A549 (cell line): ENCODE results near the gene LRRC7. TPM values are rescaled to one million over a fixed set of nuclear protein-coding genes. Genes with fewer than 3 reads are reported as not detected.

ENCODE experiments used
- ATAC-seq, 2 experiments: fragments of 200-7000 bp in 1 of 2; fragments of >200 bp in 1 of 2; cut with Nextera tagmentation in 1 of 2; cut with Tn5 transposase in 1 of 2; 3 replicates each; pipeline versions ENCODE4 v1.8.0 to v1.9.1; 2018 to 2020; ENCODE audit warnings: mild to moderate bottlenecking in 1 of 2, moderate library complexity in 1 of 2
- CTCF ChIA-PET: fragments of 300-600 bp; sonication (Branson Sonifier 250); formaldehyde crosslinking; extraction: SDS; loops from one replicate; lab custom pipeline; 2021; ENCODE audit warnings: antibody characterized with exemption, inconsistent platforms; lab: Yijun Ruan, JAX
- POLR2A ChIA-PET: fragments of 350-600 bp; formaldehyde crosslinking; extraction: SDS; loops from one replicate; lab custom pipeline; 2021; ENCODE audit warnings: antibody characterized with exemption, inconsistent platforms; lab: Yijun Ruan, JAX
- DNase-seq, 2 experiments: peaks; one replicate each; pipeline versions ENCODE4 v3.0.0 to v3.0.0-alpha.2; 2011 to 2016; ENCODE audit warnings: low read depth in 1 of 2, low spot score in 1 of 2
- FAIRE-seq: peaks from 2 replicates; lab custom pipeline; 2011; peaks lifted over from hg19 to GRCh38; lab: Jason Lieb, UNC
- H3K27ac ChIP-seq, 2 experiments: fragments of >200 bp; sonication (Bioruptor Twin); formaldehyde crosslinking; 3 replicates each; pipeline ENCODE4 v1.5.1; 2016 to 2017
- H3K4me1 ChIP-seq: fragments of >200 bp; sonication (Bioruptor Twin); formaldehyde crosslinking; 3 replicates; pipeline ENCODE4 v1.6.1; 2016
- H3K4me2 ChIP-seq: fragments of >200 bp; sonication (Bioruptor Twin); formaldehyde crosslinking; 3 replicates; pipeline ENCODE4 v1.6.1; 2016
- H3K4me3 ChIP-seq: fragments of >200 bp; sonication (Bioruptor Twin); formaldehyde crosslinking; 3 replicates; pipeline ENCODE4 v1.5.1; 2016
- H3K9me3 ChIP-seq: fragments of >200 bp; sonication (Bioruptor Twin); formaldehyde crosslinking; 3 replicates; pipeline ENCODE4 v1.6.1; 2016
- CHD4 ChIP-seq: fragments of 200-600 bp; sonication (generic); IDR thresholded peaks from 2 replicates; pipeline ENCODE4 v1.6.1; 2016; ENCODE audit warnings: antibody characterized with exemption, mild to moderate bottlenecking, borderline replicate concordance
- EHF ChIP-seq: fragments of 250-450 bp; sonication (Bioruptor Pico); IDR thresholded peaks from 2 replicates; pipeline ENCODE4 v1.5.0; 2020; ENCODE audit warnings: mild to moderate bottlenecking
- FOSB ChIP-seq: fragments of 250-450 bp; sonication (Bioruptor Pico); IDR thresholded peaks from 2 replicates; pipeline ENCODE4 v1.5.0; 2020; ENCODE audit warnings: mild to moderate bottlenecking, moderate library complexity
- FOSL2 ChIP-seq, 2 experiments: fragments of 450-650 bp in 1 of 2; fragments of >200 bp in 1 of 2; sonication (Bioruptor Twin) in 1 of 2; formaldehyde crosslinking; IDR thresholded peaks; 2 replicates each; pipeline versions ENCODE4 v1.5.0 to v1.6.1; 2016 to 2020; ENCODE audit warnings: mild to moderate bottlenecking in 1 of 2, moderate library complexity in 1 of 2
- HOXA7 ChIP-seq: fragments of 250-450 bp; sonication (Bioruptor Pico); IDR thresholded peaks from 2 replicates; pipeline ENCODE4 v1.5.0; 2020; ENCODE audit warnings: mild to moderate bottlenecking, moderate library complexity
- JUNB ChIP-seq: fragments of >200 bp; sonication (Bioruptor Twin); formaldehyde crosslinking; IDR thresholded peaks from 2 replicates; pipeline ENCODE4 v1.6.1; 2016
- MAFK ChIP-seq: fragments of 450-650 bp; IDR thresholded peaks from 2 replicates; pipeline ENCODE4 v1.6.1; 2014; ENCODE audit not compliant: partially characterized antibody
- MAZ ChIP-seq: fragments of 150-350 bp; IDR thresholded peaks from 2 replicates; pipeline ENCODE4 v1.6.1; 2014; ENCODE audit warnings: antibody characterized with exemption, low read depth, low read length, borderline replicate concordance
- NFE2L2 ChIP-seq: fragments of 150-350 bp; conservative IDR thresholded peaks from 2 replicates; pipeline ENCODE4 v1.6.1; 2014; ENCODE audit warnings: low read length
- PHF8 ChIP-seq: fragments of 200-600 bp; sonication (generic); IDR thresholded peaks from 2 replicates; pipeline ENCODE4 v1.6.1; 2016; ENCODE audit warnings: low read depth, mild to moderate bottlenecking, antibody characterized with exemption, moderate library complexity, borderline replicate concordance
- POLR2AphosphoS2 ChIP-seq: conservative IDR thresholded peaks from 2 replicates; pipeline ENCODE4 v1.6.1; 2012; ENCODE audit warnings: low read length, improper control_type of control experiment, inconsistent platforms
- RNF2 ChIP-seq: fragments of 200-600 bp; sonication (generic); IDR thresholded peaks from 2 replicates; pipeline ENCODE4 v1.6.1; 2016; ENCODE audit warnings: low read depth, mild to moderate bottlenecking, antibody characterized with exemption, moderate library complexity, borderline replicate concordance
- ZC3H11A ChIP-seq: fragments of 450-650 bp; IDR thresholded peaks from 2 replicates; pipeline ENCODE4 v1.6.1; 2014; ENCODE audit warnings: antibody characterized with exemption, mild to moderate bottlenecking
- ZNF302 ChIP-seq: fragments of 250-450 bp; sonication (Bioruptor Pico); IDR thresholded peaks from 2 replicates; pipeline ENCODE4 v1.9.0; 2021; ENCODE audit warnings: inconsistent platforms, mild to moderate bottlenecking, moderate library complexity
- ZSCAN20 ChIP-seq: fragments of 250-450 bp; sonication (Bioruptor Pico); IDR thresholded peaks from 2 replicates; pipeline ENCODE4 v1.8.0; 2022; ENCODE audit warnings: mild to moderate bottlenecking, moderate library complexity
- WGBS: methylation state at CpG from one replicate; pipeline ENCODE4 v1.1.6; 2017; ENCODE audit errors: missing lambda C conversion rate; 5-methylcytosine and 5-hydroxymethylcytosine counted together
- polyA plus RNA-seq, 4 experiments: library from polyadenylated mRNA; depleted of rRNA in 3 of 4; stranded (reverse); fragments of >200 nt; fragmentation: RNase III in 1 of 4; extraction: RNeasy Plus Mini Kit Qiagen cat#74134 plus additional on column Dnase treatment in 1 of 4; gene quantifications; 2 replicates in 3 of 4; 3 replicates in 1 of 4; pipeline ENCODE4 v1.2.3, GENCODE V29; 2011 to 2017
- TF ChIP-seq, protein P1 (sequence below): fragments of >200 bp; sonication (Bioruptor Twin); formaldehyde crosslinking; IDR thresholded peaks from 3 replicates; pipeline ENCODE4 v1.6.1; 2016
- TF ChIP-seq, protein P2 (sequence below): IDR thresholded peaks from 2 replicates; pipeline ENCODE4 v1.6.1; 2012; ENCODE audit warnings: low read depth, borderline replicate concordance
- TF ChIP-seq, protein P3 (sequence below): fragments of >200 bp; sonication (Bioruptor Twin); formaldehyde crosslinking; IDR thresholded peaks from 3 replicates; pipeline ENCODE4 v1.5.1; 2016

Gene LRRC7
- polyA plus RNA-seq, 2 of the 4 experiments (the other 2 are of a cell fraction): not detected

DNA sequence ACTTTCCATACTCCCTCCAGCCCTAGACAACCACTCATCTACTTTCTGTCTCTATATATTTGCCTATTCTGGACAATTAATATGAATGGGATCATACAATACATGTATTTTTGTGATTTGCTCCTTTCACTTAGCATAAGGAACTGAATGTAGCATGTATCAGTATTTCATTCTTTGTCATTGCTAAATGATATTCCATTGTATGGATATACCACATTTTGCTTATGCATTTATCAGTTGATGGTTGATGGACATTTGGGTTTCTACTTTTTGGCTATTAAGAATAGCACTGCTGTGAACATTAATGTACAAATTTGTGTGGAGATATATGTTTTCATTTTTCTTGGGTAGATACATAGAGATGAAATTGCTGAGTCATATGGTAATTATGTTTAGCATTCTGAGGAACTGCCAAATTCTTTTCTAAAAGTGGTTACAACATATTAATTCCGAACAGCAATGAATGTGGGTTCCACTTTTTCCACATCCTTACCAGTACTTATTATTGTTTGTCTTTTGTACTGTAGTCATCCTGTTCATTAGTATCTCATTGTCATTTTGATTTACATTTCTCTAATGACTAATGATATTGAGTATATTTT, 516.7 kb downstream of the LRRC7 start:
- no peak overlapping the region for H3K4me2 ChIP-seq
- no peaks in the 10 kb centered on the region for H3K9me3 ChIP-seq
- H3K4me1 ChIP-seq: no peaks in the 10 kb centered on the region
- FAIRE-seq: no peak
- ChIA-PET POLR2A (no interaction called here), CTCF (no interaction called here)
- H3K4me3 ChIP-seq: no peak overlapping the region
- no peak for ATAC-seq
- WGBS: 0% methylated on average over 1 of the region's 1 CpG
- no peak for TF ChIP-seq CHD4
- TF ChIP-seq MAZ: no peak
- peak; percentile 60; the same call in 1 of the 2 replicates for TF ChIP-seq NFE2L2
- TF ChIP-seq PHF8: no peak
- TF ChIP-seq ZSCAN20: no peak
- no peak for TF ChIP-seq ZC3H11A
- no peak for TF ChIP-seq ZNF302
- TF ChIP-seq, protein P1, sequence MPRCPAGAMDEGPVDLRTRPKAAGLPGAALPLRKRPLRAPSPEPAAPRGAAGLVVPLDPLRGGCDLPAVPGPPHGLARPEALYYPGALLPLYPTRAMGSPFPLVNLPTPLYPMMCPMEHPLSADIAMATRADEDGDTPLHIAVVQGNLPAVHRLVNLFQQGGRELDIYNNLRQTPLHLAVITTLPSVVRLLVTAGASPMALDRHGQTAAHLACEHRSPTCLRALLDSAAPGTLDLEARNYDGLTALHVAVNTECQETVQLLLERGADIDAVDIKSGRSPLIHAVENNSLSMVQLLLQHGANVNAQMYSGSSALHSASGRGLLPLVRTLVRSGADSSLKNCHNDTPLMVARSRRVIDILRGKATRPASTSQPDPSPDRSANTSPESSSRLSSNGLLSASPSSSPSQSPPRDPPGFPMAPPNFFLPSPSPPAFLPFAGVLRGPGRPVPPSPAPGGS: no peak
- TF ChIP-seq MAFK: peak; percentile 74
- no peak overlapping the region for H3K27ac ChIP-seq
- no peak for DNase-seq

DNA sequence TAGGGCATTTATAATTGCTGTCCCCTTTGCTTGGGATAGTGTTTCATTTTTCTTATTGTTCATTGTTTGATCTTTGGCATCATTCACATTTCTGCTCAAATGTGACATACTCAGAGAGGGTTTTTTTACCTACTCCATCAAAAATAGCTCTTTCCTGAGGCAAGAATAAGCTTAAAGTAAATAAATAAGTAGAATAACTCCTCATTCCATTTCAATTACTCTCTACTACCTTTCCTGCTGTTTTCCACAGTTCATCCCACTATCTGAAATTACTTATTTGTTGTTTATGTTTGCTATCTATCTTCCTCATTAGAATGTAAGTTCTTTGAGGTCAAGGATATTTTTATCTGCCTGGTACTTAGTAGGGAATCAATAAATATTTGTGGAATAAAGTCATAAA, 517.8 kb downstream of the LRRC7 start:
- Histone ChIP-seq H3K9me3 (no peaks in the 10 kb centered on the region), H3K4me1 (no peaks in the 10 kb centered on the region), H3K4me2 (no peak overlapping the region)
- no peak for TF ChIP-seq EHF (CRISPR knock-in tag)
- TF ChIP-seq POLR2AphosphoS2: no peak
- TF ChIP-seq RNF2: no peak
- no peak for TF ChIP-seq FOSL2 (IDR thresholded peaks at IDR 0.05)
- TF ChIP-seq FOSL2 (CRISPR knock-in tag; IDR thresholded peaks at IDR 0.05): no peak
- TF ChIP-seq FOSB (CRISPR knock-in tag): no peak
- no peak for TF ChIP-seq MAFK
- TF ChIP-seq, protein P2, sequence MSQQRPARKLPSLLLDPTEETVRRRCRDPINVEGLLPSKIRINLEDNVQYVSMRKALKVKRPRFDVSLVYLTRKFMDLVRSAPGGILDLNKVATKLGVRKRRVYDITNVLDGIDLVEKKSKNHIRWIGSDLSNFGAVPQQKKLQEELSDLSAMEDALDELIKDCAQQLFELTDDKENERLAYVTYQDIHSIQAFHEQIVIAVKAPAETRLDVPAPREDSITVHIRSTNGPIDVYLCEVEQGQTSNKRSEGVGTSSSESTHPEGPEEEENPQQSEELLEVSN: no peak
- TF ChIP-seq, protein P3, sequence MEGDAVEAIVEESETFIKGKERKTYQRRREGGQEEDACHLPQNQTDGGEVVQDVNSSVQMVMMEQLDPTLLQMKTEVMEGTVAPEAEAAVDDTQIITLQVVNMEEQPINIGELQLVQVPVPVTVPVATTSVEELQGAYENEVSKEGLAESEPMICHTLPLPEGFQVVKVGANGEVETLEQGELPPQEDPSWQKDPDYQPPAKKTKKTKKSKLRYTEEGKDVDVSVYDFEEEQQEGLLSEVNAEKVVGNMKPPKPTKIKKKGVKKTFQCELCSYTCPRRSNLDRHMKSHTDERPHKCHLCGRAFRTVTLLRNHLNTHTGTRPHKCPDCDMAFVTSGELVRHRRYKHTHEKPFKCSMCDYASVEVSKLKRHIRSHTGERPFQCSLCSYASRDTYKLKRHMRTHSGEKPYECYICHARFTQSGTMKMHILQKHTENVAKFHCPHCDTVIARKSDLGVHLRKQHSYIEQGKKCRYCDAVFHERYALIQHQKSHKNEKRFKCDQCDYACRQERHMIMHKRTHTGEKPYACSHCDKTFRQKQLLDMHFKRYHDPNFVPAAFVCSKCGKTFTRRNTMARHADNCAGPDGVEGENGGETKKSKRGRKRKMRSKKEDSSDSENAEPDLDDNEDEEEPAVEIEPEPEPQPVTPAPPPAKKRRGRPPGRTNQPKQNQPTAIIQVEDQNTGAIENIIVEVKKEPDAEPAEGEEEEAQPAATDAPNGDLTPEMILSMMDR: no peak
- no peak for TF ChIP-seq HOXA7
- no peak for TF ChIP-seq JUNB
- TF ChIP-seq, all 56 proteins: peak for 0
- ATAC-seq: no peak
- FAIRE-seq: no peak
- H3K27ac ChIP-seq: no peak overlapping the region
- no peak overlapping the region for H3K4me3 ChIP-seq
- ChIA-PET POLR2A (no interaction called here), CTCF (no interaction called here)
- DNase-seq: no peak

DNA sequence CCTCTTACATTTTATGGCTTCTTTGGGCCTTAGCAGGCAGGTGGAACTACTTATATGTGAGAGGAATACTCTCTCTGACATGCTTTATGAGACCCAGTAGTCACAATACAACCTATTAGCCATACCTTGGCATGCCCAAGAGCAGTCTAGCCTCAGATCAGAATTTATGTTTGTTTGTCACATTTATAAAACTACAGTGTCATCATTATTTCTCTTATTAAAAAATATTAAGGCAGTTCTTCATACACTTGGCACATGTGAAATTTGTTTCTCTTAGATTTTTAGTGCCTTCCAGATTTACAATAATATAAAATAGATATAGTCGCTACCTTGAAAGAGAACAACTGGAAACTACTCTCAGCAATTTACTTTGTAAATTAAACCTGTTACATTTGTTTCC, 519.2 kb downstream of the LRRC7 start:
- 29% methylated on average over 1 of the region's 1 CpG for WGBS
- H3K4me3 ChIP-seq: no peak overlapping the region
- no peak for DNase-seq
- TF ChIP-seq MAFK: peak; percentile 12
- TF ChIP-seq RNF2: no peak
- TF ChIP-seq, protein P1: no peak
- no peak for TF ChIP-seq ZSCAN20
- TF ChIP-seq, all 56 proteins: peak for 1
- ChIA-PET CTCF (no interaction called here), POLR2A (no interaction called here)
- Histone ChIP-seq H3K9me3 (no peaks in the 10 kb centered on the region), H3K4me1 (no peaks in the 10 kb centered on the region), H3K4me2 (no peak overlapping the region), H3K27ac (no peak overlapping the region)
- FAIRE-seq: no peak
- no peak for ATAC-seq
